Measurements from ENCODE around the gene SELENOP. TPM values are rescaled to one million over a fixed set of nuclear protein-coding genes. Genes with fewer than 3 reads are reported as not detected.

SELENOP gene
- total and polyA plus RNA-seq, 2 of the 13 experiments (the other 11 are each of a cell fraction or from before 2014, with no cell fraction given) = 1,895 to 2,083 TPM

- in situ Hi-C loops (cut with HindIII; ENCODE audit: extremely low pct_ligation_motif_present, low pct_unique_long_range_greater_than_20kb) (loop anchor here (10.0 to 25.0 kb wide), 2 partner anchors 78 to 206 kb away; no protein-coding TSS in a partner anchor), intact Hi-C loops (cut with micrococcal nuclease; ENCODE audit: unreplicated experiment) (no loop called here)
- no peak for ATAC-seq
- Histone ChIP-seq H3K4me1 (ENCODE audit: insufficient read depth, low read length) (peaks cover 30% of the 10 kb centered on the region), H3K9me3 (ENCODE audit: low read length) (no peaks in the 10 kb centered on the region), H3K27me3 (ENCODE audit: control insufficient read depth in 1 of 2, insufficient read depth in 2 of 2, low read length in 2 of 2) (peaks cover 0 to 5% of the 10 kb centered on the region in 2 experiments; a peak in 1 of 5 replicates), H2AFZ (ENCODE audit: low read length) (no peak overlapping the region), H3K4me3 (replicated peaks in 1 of 3; ENCODE audit: insufficient read depth in 1 of 3, low read depth in 2 of 3, low read length in 3 of 3) (peak overlapping the region in 2 of 3 experiments; percentile 84 to 100; a peak in 2 of 6 replicates), H3K27ac (ENCODE audit: extremely low read length, insufficient read depth, low read length) (peak overlapping the region; percentile 96), H3K9ac (ENCODE audit: insufficient read depth, low read depth, low read length) (no peak overlapping the region; the same call in 1 of the 2 replicates), H3K36me3 (replicated peaks in 1 of 2; ENCODE audit: control insufficient read depth in 1 of 2, insufficient read depth in 2 of 2, low read length in 2 of 2) (peaks cover 5 to 65% of the 10 kb centered on the region in 2 experiments), H3K79me2 (ENCODE audit: insufficient read depth, low read length) (peaks cover 59% of the 10 kb centered on the region), H3K4me2 (ENCODE audit: low read depth, low read length) (peak overlapping the region; percentile 80), H4K20me1 (ENCODE audit: insufficient read depth, low read length) (peaks cover 98% of the 10 kb centered on the region)
- WGBS (ENCODE audit: low lambda C conversion rate) = 87% methylated on average over 3 of the region's 3 CpGs
- ChIA-PET POLR2A (interaction anchor here (2.4 to 7.1 kb wide), 2 partner anchors 69 to 82 kb away, joined by 9 to 263 read pairs; no protein-coding TSS in a partner anchor), CTCF (ENCODE audit: low intra/inter-chr PET ratio, low total read pairs) (no interaction called here)
- DNase-seq (ENCODE audit: low spot score) = no peak
- TF ChIP-seq HNRNPL (IDR thresholded peaks at IDR 0.05; ENCODE audit: low read depth, low read length) = 0 out of 2 replicates have a peak, but pooled peaks have one; percentile 60
- no peak for TF ChIP-seq ZNF546 (CRISPR knock-in tag; conservative IDR thresholded peaks at IDR 0.05)
- peak; percentile 2; the same call in 1 of the 2 replicates for TF ChIP-seq PAF1 (CRISPR knock-in tag; IDR thresholded peaks at IDR 0.05)
- TF ChIP-seq ZNF75D (CRISPR knock-in tag; IDR thresholded peaks at IDR 0.05; ENCODE audit: borderline replicate concordance) = no peak
- no peak for TF ChIP-seq ATM (IDR thresholded peaks at IDR 0.05; ENCODE audit: borderline replicate concordance)
- TF ChIP-seq RAD21 (CRISPR knock-in tag; IDR thresholded peaks at IDR 0.05) = no peak
- TF ChIP-seq ARID2 (CRISPR knock-in tag; IDR thresholded peaks at IDR 0.05; ENCODE audit: borderline replicate concordance) = 0 out of 2 replicates have a peak, but pooled peaks have one; percentile 42
- no peak for TF ChIP-seq NRL (CRISPR knock-in tag; IDR thresholded peaks at IDR 0.05; ENCODE audit: borderline replicate concordance)
- TF ChIP-seq RBFOX2 (IDR thresholded peaks at IDR 0.05; ENCODE audit: low read depth, low read length) = peak; percentile 96
- no peak for TF ChIP-seq ZFY (CRISPR knock-in tag; IDR thresholded peaks at IDR 0.05)
- TF ChIP-seq BRCA1 (CRISPR knock-in tag; IDR thresholded peaks at IDR 0.05) = no peak
- TF ChIP-seq AGO2 (optimal IDR thresholded peaks at IDR 0.05; ENCODE audit: low read depth, low read length) = peak; percentile 59
- no peak for TF ChIP-seq PRMT3 (CRISPR knock-in tag; IDR thresholded peaks at IDR 0.05; ENCODE audit: borderline replicate concordance, low read depth)
- TF ChIP-seq ZNF816 (CRISPR knock-in tag; IDR thresholded peaks at IDR 0.05; ENCODE audit: borderline replicate concordance) = 0 out of 2 replicates have a peak, but pooled peaks have one; percentile 24
- peak; percentile 87 for TF ChIP-seq SRSF4 (IDR thresholded peaks at IDR 0.05; ENCODE audit: low read depth, low read length, poor library complexity, severe bottlenecking)
- TF ChIP-seq AGO1 (IDR thresholded peaks at IDR 0.05; ENCODE audit: low read depth, low read length, poor library complexity, severe bottlenecking) = peak; percentile 93
- FAIRE-seq = no peak
- no TSS peak for BruUV-seq (replicated peaks)
These were observed 4.9 kb downstream of the SELENOP start for GRCh38 chr5:42806701-42807262.
